Activated CD4-positive, alpha-beta T cell treated with anti-CD3 and anti-CD28 coated beads, Interleukin-2, amount 10 ng/mL, durations not matched to agents 24 days and 14 days (primary cell): ENCODE data around the gene CTDSP1. TPM values are rescaled to one million over a fixed set of nuclear protein-coding genes. Genes with fewer than 3 reads are reported as not detected.
A peak's percentile ranks its signal among the peaks of the same experiment; 100 is the strongest.

Source experiments
- DNase-seq: peaks from one replicate; pipeline ENCODE4 v3.0.0; 2022
- H3K27ac Mint-ChIP-seq: one replicate; pipeline ENCODE4 v1.8.0; 2022; ENCODE audit warnings: mild to moderate bottlenecking, mixed read lengths
- H3K27me3 Mint-ChIP-seq: one replicate; pipeline ENCODE4 v1.8.0; 2022; ENCODE audit warnings: mixed read lengths
- H3K36me3 Mint-ChIP-seq: one replicate; pipeline ENCODE4 v1.8.0; 2022; ENCODE audit warnings: low read depth, mild to moderate bottlenecking, mixed read lengths
- H3K4me1 Mint-ChIP-seq: one replicate; pipeline ENCODE4 v1.8.0; 2021; ENCODE audit warnings: mixed read lengths
- H3K4me3 Mint-ChIP-seq: one replicate; pipeline ENCODE4 v1.8.0; 2022; ENCODE audit warnings: mild to moderate bottlenecking, moderate library complexity, mixed read lengths
- H3K9me3 Mint-ChIP-seq: one replicate; pipeline ENCODE4 v1.8.0; 2021; ENCODE audit warnings: mixed read lengths
- intact Hi-C: fragments of 100-400 bp; cut with micrococcal nuclease; formaldehyde crosslinking; loops from one replicate; pipeline ENCODE4 v1.15.1; 2023
- total RNA-seq: library from RNA; stranded (reverse); gene quantifications from 2 replicates; pipeline ENCODE4 v1.2.3, GENCODE V29; 2022

The CTDSP1 gene
- total RNA-seq, 1 donor from 2014 or later: 103 TPM

DNA sequence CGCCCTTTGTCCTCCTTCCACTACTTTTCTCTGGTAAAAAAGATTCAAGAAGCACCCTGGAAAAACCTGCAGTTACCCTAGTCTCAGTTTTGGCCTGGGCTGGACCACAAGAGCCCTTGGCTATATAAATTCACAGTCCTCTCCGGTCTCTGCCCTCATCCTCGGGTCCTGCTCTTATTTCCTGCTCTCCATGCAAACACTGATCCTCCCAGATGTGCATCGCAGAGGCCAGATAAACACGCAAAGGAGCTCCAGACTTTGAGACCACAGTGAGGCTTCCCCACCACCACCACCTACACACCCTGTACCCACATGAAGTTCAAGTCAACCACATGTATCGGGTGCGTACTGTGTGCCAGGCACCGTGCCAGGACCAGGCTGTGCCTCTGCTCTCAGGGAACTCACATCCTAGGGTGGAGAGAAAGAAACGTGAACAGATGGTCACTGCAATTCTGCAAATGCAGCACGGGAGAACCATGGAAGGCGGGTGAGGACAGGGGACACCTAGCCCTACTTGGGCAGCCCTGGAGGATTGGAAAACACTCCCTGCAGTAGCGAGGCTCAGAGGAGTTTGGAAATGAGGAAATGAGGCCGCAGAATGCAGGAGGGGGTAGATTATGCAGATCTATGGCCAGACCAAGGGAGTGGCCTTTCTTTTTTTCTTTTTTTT is 7.4 kb downstream of the CTDSP1 start:
- Mint-ChIP-seq H3K27me3 (no peaks in the 10 kb centered on the region), H3K4me3 (peak overlapping the region; percentile 72), H3K4me1 (peaks cover 41% of the 10 kb centered on the region), H3K9me3 (no peaks in the 10 kb centered on the region), H3K27ac (peak overlapping the region; percentile 86), H3K36me3 (peaks cover 28% of the 10 kb centered on the region)
- DNase-seq: peak; percentile 83
- intact Hi-C loops: loop anchor here (1.0 to 5.0 kb wide), 5 partner anchors 11 to 252 kb away; partner anchors contain the start of genes BCS1L, CNOT9, USP37 and ZNF142

DNA sequence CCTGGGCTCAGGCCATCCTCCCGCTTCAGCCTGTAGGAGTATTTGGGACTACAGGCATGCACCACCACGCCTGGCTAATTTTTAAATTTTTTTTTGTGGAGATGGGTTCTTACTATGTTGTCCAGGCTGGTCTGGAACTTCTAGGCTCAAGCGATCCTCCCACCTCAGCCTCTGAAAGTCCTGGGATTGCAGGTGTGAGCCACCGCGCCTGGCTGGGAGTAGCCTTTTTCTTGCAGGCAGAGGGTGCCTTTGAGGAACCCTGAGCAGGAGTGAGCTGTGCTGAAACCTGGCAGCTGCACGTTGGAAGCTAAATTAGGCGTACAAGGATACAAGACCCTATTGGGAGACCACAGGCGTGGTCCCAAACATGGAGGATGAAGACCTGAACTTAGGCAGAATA is 8.0 kb downstream of the CTDSP1 start:
- intact Hi-C loops: loop anchor here (5.0 kb wide), 2 partner anchors 60 to 110 kb away; no protein-coding TSS in a partner anchor
- no peaks in the 10 kb centered on the region for H3K9me3 Mint-ChIP-seq
- no peak for DNase-seq
- H3K36me3 Mint-ChIP-seq: peaks cover 23% of the 10 kb centered on the region
- H3K4me3 Mint-ChIP-seq: no peak overlapping the region
- H3K4me1 Mint-ChIP-seq: peaks cover 37% of the 10 kb centered on the region
- no peak overlapping the region for H3K27ac Mint-ChIP-seq
- H3K27me3 Mint-ChIP-seq: no peaks in the 10 kb centered on the region

DNA sequence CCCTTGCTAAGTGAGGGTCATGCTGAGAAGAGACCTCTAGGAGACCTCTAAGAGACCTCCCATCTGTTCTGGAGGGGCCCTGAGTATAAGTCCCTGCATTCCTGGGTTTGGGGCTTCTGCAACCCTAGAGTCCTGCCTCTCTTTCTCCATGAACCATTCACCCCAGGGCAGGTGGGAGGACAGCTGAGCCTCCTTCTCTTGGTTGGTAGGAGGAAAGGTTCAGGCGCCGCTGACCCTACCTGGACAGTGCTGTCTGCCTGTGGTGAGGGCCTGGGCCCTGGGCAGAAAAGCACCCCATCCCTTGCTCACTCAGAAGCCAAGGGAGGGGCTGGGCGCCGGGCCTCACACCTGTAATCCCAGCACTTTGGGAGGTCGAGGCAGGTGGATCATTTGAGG is 18.7 kb downstream of the CTDSP1 start:
- no peaks in the 10 kb centered on the region for H3K27me3 Mint-ChIP-seq
- intact Hi-C loops: no loop called here
- H3K27ac Mint-ChIP-seq: no peak overlapping the region
- DNase-seq: no peak
- H3K9me3 Mint-ChIP-seq: no peaks in the 10 kb centered on the region
- no peaks in the 10 kb centered on the region for H3K36me3 Mint-ChIP-seq
- H3K4me1 Mint-ChIP-seq: no peaks in the 10 kb centered on the region
- H3K4me3 Mint-ChIP-seq: no peak overlapping the region

- Mint-ChIP-seq H3K4me1 (no peaks in the 10 kb centered on the region), H3K27me3 (no peaks in the 10 kb centered on the region), H3K4me3 (no peak within 1 kb of the TSS), H3K9me3 (no peaks in the 10 kb centered on the region), H3K27ac (no peak within 1 kb of the TSS), H3K36me3 (no peaks in the 10 kb centered on the region)
- intact Hi-C loops: no loop called here
- DNase-seq: no peak
Measured at GRCh38 chr2:218418717-218419458, 19.2 kb downstream of the CTDSP1 start, which contains the start of gene VIL1. Gene VIL1, plus strand, starts transcription at chr2:218419123. Its CDS starts 4,656 bp downstream, at chr2:218423779.

DNA sequence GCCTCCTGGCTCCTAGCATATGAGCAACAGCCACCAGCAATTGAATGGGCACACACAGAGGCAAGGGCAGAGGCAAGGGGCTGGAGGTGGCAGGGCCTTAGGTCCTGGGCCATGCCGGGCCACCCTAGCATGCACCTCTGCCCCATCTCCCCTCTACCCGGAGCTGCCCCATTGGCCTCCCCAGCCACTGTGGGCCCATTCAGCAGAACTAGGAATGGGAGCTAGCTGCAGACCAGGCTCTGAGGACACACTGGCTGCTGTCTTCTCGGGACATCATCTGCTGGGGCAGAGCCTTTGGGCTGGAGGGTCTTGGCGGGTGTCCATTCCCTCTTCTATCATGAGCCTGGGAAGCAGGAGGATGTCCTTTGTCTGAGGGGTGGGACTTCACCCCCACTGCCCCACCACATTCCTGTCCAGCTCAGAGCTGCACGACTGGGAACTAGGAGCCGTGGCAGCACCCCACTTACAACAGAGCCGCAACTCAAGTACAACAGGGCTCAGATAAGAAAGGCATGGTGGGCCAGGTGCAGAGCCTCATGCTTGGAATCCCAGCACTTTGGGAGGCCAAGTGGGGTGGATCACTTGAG is 20.1 kb downstream of the CTDSP1 start:
- no peaks in the 10 kb centered on the region for H3K36me3 Mint-ChIP-seq
- H3K27me3 Mint-ChIP-seq: no peaks in the 10 kb centered on the region
- DNase-seq: no peak
- intact Hi-C loops: no loop called here
- no peaks in the 10 kb centered on the region for H3K9me3 Mint-ChIP-seq
- no peak overlapping the region for H3K4me3 Mint-ChIP-seq
- no peak overlapping the region for H3K27ac Mint-ChIP-seq
- H3K4me1 Mint-ChIP-seq: no peaks in the 10 kb centered on the region

DNA sequence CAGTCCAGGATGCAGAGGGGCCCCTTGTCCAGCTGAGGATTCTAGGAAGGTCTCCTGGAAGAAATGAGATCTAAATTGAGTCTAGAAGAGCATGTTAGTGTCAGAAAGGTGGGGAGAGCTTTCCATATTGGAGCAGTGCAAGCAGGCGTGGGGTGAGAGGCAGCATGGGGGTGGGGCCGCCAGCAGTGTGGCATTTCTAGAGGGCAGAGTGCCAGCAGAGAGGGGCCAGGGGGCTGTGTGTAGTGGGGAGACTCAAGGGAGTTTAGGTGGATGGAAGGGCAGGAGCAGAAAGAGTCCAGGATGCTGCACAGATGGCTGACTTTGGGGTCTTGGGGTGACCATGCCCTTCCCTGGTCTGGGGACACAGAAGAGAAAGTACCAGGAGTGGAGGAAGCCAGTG is 21.4 kb downstream of the CTDSP1 start:
- Mint-ChIP-seq H3K4me3 (no peak overlapping the region), H3K4me1 (no peaks in the 10 kb centered on the region), H3K27me3 (no peaks in the 10 kb centered on the region), H3K27ac (no peak overlapping the region), H3K36me3 (no peaks in the 10 kb centered on the region), H3K9me3 (no peaks in the 10 kb centered on the region)
- intact Hi-C loops: no loop called here
- no peak for DNase-seq

- Mint-ChIP-seq H3K9me3 (no peaks in the 10 kb centered on the region), H3K27ac (no peak overlapping the region), H3K36me3 (no peaks in the 10 kb centered on the region), H3K4me3 (no peak overlapping the region), H3K4me1 (no peaks in the 10 kb centered on the region), H3K27me3 (no peaks in the 10 kb centered on the region)
- DNase-seq: no peak
- intact Hi-C loops: no loop called here
Measured at GRCh38 chr2:218422403-218423086, 22.9 kb downstream of the CTDSP1 start.

GRCh38 chr2:218423584-218423983 is 23.9 kb downstream of the CTDSP1 start:
- Mint-ChIP-seq H3K4me3 (no peak overlapping the region), H3K4me1 (no peaks in the 10 kb centered on the region), H3K36me3 (no peaks in the 10 kb centered on the region), H3K27me3 (no peaks in the 10 kb centered on the region), H3K27ac (no peak overlapping the region), H3K9me3 (no peaks in the 10 kb centered on the region)
- intact Hi-C loops: no loop called here
- DNase-seq: no peak

DNA sequence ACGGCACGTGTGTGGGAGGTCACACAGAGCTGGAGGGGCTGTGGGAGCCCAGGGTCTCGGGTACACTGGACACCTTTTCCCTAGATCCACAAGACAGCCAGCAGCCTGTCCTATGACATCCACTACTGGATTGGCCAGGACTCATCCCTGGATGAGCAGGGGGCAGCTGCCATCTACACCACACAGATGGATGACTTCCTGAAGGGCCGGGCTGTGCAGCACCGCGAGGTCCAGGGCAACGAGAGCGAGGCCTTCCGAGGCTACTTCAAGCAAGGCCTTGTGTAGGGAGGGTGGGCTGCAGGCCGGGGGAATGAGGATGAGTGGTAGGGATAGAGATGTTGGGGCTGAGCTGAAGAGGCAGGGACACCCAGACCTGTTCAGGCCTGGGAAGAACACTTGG is 25.9 kb downstream of the CTDSP1 start:
- Mint-ChIP-seq H3K36me3 (no peaks in the 10 kb centered on the region), H3K9me3 (no peaks in the 10 kb centered on the region), H3K27ac (no peak overlapping the region), H3K27me3 (no peaks in the 10 kb centered on the region), H3K4me1 (no peaks in the 10 kb centered on the region), H3K4me3 (no peak overlapping the region)
- intact Hi-C loops: no loop called here
- no peak for DNase-seq

- peaks cover 2% of the 10 kb centered on the region for H3K27me3 Mint-ChIP-seq
- no peaks in the 10 kb centered on the region for H3K4me1 Mint-ChIP-seq
- no peak for DNase-seq
- H3K4me3 Mint-ChIP-seq: no peak overlapping the region
- H3K9me3 Mint-ChIP-seq: no peaks in the 10 kb centered on the region
- H3K27ac Mint-ChIP-seq: no peak overlapping the region
- no peaks in the 10 kb centered on the region for H3K36me3 Mint-ChIP-seq
- intact Hi-C loops: no loop called here
Measured at GRCh38 chr2:218427741-218428140, 28.1 kb downstream of the CTDSP1 start.

GRCh38 chr2:218428846-218429558 is 29.3 kb downstream of the CTDSP1 start:
- no peak for DNase-seq
- H3K9me3 Mint-ChIP-seq: no peaks in the 10 kb centered on the region
- peaks cover 2% of the 10 kb centered on the region for H3K27me3 Mint-ChIP-seq
- H3K4me1 Mint-ChIP-seq: no peaks in the 10 kb centered on the region
- no peak overlapping the region for H3K4me3 Mint-ChIP-seq
- intact Hi-C loops: no loop called here
- no peaks in the 10 kb centered on the region for H3K36me3 Mint-ChIP-seq
- H3K27ac Mint-ChIP-seq: no peak overlapping the region

DNA sequence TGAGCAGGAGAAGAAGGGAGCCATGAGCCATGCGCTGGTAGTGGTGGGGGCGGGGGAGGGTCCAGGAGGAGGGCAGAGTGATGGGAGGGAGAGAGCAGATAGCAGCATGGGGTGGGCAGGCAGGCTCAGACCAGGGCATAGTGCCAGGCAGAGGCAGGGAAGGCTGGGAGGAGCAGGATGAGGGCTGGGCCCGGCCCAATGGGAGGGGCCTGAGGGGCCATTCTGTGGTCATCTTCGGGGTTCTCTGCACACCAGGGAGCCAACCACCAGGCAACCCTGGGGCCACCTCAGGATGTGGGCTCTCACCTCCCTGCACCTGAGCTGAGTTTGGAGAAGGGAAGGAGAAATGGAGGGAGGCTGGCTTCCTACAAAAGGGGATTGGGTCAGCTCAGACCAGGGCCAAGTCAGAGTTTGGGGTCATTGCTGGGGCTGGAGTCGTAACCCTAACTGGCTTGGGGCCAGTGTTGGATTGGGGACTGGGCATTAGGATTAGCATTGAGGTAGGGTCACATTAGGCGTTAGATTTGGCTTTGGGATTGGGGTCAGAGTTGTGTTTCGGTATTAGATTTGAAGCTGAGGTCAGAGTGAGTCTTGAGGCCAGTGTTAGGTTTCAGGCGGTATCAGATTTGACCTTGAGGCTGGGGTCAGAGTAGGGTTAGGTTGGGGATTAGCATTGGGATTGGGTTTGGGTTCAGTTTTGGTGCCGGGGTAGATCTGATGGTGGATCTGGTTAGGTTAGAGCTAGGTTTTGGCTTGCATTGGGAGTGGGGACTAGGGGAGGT is 30.4 kb downstream of the CTDSP1 start:
- no peak overlapping the region for H3K27ac Mint-ChIP-seq
- H3K9me3 Mint-ChIP-seq: no peaks in the 10 kb centered on the region
- intact Hi-C loops: no loop called here
- peaks cover 2% of the 10 kb centered on the region for H3K27me3 Mint-ChIP-seq
- no peaks in the 10 kb centered on the region for H3K4me1 Mint-ChIP-seq
- no peak overlapping the region for H3K4me3 Mint-ChIP-seq
- no peak for DNase-seq
- no peaks in the 10 kb centered on the region for H3K36me3 Mint-ChIP-seq

- Mint-ChIP-seq H3K27me3 (peaks cover 2% of the 10 kb centered on the region), H3K9me3 (no peaks in the 10 kb centered on the region), H3K4me3 (no peak overlapping the region)
Measured at GRCh38 chr2:218430721-218431120, 31.1 kb downstream of the CTDSP1 start.

More at GRCh38 chr2:218430721-218431120, 31.1 kb downstream of the CTDSP1 start:
- Mint-ChIP-seq H3K4me1 (no peaks in the 10 kb centered on the region), H3K27ac (no peak overlapping the region), H3K36me3 (no peaks in the 10 kb centered on the region)
- intact Hi-C loops: no loop called here
- DNase-seq: no peak
